Renal cortical epithelial cell (primary cell): ENCODE data around the gene WDR64. TPM values are rescaled to one million over a fixed set of nuclear protein-coding genes. Genes with fewer than 3 reads are reported as not detected.
"Not testable (repeated sequence)": the region's sequence is repeated elsewhere in the genome, so short reads cannot be mapped to it uniquely, and the experiment has no call there.

Experiments used
- DNase-seq: peaks from one replicate; pipeline ENCODE4 v3.0.0-alpha.2; 2011; ENCODE audit warnings: low read depth
- total RNA-seq: library from RNA; depleted of rRNA; stranded (reverse); fragments of >200 nt; gene quantifications from 2 replicates; pipeline ENCODE4 v1.2.3, GENCODE V29; 2014

The WDR64 gene
- total RNA-seq, 1 donor from 2014 or later = 0.35 TPM

DNA sequence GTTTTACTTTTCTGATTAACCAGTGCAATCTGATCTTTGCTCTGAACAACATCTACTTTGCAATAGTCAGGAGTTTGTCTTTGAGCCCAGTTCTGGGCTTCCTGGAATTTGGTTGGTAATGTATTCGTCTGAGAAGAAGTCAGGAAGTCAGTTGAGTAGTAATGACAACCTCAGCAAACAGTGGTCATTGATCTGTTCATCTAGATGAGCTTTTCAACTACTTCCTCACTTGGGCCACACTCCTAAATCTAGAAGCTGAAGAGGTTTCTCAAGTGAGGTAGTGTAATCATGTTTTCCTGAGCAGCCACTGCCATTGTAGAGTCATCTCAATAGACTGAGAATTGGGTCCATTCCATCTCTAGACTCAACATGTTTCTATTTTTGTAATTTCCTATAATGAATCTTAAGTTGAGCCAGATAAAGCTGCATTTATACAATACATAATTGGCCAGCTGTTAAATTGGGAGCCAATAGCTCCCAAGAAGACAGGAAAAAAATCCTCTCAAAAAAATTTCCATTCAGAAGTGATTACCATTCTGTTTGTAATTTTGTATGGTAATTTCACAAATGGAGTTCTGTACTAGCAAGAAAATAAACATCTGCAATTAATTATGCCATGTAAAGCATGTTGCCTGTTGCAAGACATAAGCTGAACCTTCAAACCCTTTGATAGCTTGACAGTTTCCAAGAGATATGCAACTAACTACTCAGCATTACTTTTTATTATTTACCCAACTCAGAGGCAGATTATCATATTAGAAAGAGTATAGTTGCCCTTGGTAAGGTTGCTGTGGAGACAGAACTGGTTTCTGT is 49.6 kb downstream of the WDR64 start:
- peak; percentile 28 for DNase-seq

DNA sequence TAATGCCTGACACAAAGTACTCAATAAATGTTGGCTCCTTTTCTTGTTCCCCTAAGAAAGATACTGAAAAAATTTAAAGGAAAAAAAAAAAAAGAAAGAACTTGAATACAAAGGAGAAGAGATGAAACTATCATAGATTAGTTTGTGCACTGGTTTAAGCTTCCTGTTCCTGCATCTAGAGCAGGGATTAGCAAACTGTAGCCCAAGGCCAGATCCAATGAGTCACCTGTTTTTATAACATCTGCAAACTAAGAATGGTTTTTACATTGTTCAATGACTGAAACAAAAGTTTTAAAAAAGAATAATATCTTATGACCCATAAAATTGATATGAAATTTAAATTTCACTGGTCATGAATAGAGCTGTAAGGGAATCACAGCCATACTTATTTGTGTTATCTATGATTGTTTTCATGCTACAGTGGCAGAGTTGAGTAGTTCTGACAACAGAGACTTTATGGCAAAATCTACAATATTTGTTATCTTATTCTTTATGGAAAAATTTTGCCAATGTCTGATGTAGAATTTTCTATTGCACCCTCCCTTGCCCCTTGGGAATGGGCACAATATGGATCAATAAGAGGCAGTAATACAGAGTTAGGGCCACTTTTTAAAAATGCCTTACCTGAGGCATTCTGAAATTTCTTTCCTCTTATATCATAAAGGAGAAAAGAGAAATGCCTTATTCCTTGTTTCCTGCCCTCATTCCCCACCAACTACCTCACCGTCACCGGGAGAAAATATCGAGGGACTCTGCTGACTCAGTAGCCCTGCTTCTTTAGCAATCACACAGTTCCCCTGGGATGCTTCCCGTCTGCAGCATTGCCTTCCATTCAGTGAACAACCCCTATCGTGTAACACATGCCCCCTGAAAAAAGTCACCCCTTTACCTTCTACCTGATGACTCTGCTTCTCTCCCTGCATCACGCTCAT is 50.6 kb downstream of the WDR64 start:
- DNase-seq = peak; percentile 81

DNA sequence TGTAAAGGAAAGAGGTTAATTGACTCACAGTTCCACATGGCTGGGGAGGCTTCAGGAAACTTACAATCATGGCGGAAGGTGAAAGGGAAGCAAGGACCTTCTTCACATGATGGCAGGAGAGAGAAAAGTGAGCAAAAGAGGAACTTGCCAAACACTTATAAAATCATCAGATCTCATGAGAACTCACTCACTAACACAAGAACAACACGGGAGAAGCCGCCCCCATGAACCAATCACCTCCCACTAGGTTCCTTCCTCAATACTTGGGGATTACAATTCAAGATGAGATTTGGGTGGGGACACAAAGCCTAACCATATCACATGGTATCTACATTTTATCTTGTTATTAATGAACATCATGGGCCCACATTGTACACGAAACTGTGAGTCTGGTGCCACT is 51.7 kb downstream of the WDR64 start:
- not testable (repeated sequence) for DNase-seq

GRCh38 chr1:241706257-241706656 is 54.2 kb downstream of the WDR64 start:
- peak; percentile 66 for DNase-seq

GRCh38 chr1:241706967-241707366 is 54.9 kb downstream of the WDR64 start:
- peak; percentile 87 for DNase-seq

GRCh38 chr1:241707442-241707841 is 55.4 kb downstream of the WDR64 start:
- no peak for DNase-seq

GRCh38 chr1:241711326-241711725 is 59.2 kb downstream of the WDR64 start:
- DNase-seq = no peak

DNA sequence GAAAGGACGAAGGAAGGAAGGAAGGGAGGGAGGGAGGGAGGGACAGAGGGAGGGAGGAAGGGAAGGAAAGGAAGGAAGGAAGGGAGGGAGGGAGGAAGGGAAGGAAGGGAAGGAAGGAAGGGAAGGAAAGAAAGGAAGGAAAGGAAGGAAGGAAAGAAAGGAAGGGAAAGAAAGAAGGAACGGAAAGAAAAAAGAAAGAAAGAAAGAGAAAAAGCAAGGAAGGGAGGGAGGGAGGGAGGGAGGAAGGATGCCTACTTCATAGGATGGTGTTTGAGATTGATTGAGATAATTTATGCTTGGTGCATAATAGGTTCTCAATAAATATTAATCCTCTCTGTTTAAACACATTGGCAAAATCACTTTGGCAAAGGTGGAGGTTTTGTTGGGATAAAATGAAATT is 61.2 kb downstream of the WDR64 start:
- DNase-seq = no peak

DNA sequence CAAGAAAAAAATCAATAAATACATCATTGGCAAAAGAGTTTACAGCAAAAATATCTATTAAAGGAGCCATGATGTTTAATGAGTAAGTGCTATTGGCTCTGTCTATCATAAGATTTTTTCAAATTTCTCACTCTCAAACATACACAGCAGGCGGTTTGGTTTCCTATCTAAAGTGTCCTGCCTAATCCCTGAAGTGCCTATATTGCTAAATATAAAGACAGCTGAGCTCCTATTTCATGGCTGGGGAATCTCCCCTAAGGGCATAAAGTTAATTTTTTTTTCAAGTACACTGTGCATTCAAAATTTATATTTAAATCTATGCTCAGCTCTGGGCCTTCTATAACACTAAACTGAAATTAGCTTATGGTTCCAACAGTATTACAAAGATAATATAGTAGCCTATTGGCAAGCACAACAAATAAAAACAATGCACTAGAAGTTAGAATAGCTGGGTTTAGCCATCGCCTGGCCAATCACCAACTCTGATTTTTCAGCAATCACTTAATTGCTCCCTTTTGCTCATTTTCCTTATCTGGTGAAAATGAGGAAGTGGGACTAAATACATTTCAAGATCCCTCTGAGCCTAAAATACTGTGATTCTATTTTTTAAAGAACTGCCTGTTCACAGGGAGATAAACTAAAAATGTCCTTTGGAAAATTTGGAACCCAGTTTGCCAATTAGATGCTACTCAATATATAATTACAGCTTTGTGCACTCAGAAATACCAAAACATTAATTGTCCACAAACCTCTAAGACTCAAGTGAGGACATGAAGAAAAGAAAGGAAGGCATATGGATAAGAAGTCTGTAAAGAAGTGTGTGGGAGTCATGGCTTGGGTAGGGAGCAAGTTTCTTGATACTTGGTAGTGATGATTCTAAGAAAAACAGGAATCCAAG is 62.5 kb downstream of the WDR64 start:
- no peak for DNase-seq

- no peak for DNase-seq
These were observed 63.4 kb downstream of the WDR64 start for GRCh38 chr1:241715435-241715834.

DNA sequence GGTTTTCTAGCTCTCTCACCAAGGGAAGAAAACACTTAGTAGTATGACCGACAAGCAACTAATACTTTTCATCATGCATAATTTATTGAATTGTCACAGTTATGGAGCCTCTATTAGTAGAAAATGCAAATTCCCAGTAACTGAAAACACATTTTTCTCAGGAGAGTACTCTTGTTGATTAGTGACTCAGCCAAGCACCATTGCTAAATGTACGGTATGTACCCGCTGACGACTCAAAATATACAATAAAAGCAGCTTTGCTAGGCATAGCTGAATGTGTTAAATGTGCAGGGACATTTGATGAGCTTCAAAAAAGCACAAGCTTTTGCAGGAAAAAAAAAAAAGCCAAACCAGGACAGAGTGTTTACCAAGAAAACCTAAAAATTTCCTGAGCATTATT is 63.9 kb downstream of the WDR64 start:
- peak; percentile 13 for DNase-seq

DNA sequence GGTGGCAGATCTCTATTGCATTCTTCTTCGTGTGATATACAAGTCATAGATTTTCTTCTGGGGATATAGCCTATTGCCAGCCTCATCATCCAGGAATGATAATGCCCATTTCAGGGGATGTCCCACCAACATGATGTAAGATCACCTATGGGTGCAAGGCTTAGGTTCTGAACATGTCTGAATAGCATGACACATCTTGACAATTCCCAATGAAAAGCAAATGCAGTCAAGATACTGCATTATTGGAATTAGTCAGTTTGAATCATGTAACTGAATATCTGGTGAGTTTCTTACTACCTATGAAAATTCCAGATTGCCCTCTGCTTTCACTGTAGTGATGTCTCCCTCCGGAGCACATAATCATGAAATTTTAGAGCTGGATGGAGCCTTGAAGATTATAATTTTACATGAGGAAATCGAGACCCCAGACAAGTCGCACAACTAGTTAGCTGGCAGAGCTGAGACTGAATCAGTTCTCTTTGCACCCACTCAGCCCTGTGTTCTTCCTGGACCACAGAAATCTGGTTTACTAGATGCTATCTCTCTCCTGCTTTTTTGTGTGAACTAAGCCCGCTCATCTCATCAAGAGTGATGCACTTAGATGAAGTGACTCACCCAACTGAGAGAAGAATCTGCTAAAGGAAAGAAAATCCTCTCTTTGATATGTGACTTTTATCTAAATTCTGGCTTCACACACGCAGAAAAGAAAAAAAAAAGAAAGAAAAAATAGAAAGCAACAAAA is 65.0 kb downstream of the WDR64 start:
- DNase-seq = no peak

GRCh38 chr1:241717975-241718374 is 65.9 kb downstream of the WDR64 start:
- no peak for DNase-seq

- no peak for DNase-seq
These were observed 68.9 kb downstream of the WDR64 start for GRCh38 chr1:241721011-241721410.

DNA sequence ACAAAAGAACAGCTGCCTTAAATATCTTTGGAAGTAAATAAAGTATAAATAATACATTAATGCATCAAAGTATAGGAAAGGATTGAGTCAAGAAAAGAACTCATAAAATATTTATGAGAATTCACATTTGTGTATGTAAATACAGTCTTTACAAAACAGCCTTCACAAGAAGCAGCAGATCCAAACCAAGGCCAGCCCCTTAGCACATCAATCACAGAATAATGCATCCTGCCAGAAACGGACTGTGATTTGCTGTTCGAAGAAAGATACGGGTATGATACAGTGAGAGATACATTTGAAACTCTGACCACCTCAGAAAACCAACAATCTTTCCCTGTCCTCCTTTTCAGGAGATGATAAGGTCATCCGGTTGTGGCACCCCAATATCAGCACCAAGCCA is 70.9 kb downstream of the WDR64 start:
- no peak for DNase-seq

- DNase-seq = no peak
These were observed 72.8 kb downstream of the WDR64 start for GRCh38 chr1:241724741-241725356.

DNA sequence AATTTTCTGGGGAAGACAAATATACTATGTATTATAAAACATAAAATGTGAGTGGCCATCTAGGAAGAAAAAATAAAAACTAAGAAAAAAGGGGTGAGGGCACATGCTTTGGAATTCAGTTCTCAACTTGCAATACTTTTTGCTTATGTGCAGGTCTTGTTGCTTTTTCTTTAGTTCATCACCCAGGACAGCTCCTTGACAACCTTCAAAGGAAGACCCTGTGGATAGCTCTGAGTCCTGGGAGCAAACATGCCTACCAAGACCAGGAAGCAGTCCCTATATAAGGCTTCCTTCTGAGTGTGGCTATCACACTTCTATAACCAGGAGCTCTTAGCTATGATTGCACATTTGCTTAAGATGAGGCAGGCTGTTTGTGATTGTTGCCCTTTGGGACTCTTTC is 78.0 kb downstream of the WDR64 start:
- no peak for DNase-seq

DNA sequence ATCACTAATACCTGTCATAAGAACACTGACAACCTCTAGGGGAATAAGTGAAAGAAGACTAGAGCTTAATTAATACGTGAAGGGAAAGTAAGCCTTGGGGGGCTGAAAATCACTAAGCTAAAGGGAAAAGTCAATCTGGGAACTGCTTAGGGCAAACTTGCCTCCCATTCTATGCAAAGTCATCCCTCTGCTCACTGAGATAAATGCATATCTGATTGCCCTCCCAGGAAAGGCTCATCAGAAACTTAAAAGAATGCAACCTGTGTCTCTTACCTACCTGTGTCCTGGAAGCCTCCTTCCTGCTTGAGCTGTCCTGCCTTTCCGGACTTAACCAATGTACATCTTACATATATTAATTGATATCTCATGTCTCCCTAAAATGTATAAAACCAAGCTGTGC is 81.8 kb downstream of the WDR64 start:
- no peak for DNase-seq

DNA sequence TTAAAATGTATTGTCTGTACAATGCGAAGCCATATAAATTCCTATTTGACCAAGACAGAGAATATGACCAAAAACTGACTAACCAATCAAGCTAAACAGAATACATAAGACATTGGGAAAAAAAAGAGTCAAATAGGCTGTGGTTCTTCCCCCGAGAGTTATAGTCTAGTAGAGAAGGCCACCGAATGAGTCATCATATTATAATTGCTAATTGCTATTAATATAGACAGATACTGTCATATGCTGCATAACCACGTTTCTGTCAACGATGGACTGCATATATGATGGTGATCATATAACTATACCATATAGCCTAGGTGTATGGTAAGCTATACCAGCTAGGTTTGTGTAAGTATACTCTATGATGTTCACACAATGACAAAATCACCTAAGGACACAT is 82.5 kb downstream of the WDR64 start:
- DNase-seq = no peak

DNA sequence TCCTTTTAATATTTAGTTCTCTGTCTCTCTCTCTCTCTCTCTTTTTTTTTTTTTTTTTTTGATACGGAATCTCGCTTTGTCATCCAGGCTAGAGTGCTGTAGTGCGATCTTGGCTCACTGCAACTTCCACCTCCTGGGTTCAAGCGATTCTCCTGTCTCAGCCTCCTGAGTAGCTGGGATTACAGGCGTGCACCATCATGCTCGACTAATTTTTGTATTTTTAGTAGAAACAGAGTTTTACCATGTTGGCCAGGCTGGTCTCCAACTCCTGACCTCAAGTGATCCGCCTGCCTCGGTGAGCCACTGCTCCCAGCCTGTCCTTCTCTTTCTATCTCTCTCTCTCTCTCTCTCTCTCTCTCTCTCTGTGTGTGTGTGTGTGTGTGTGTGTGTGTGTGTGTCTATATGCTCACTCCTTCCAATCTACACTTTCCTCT is 83.4 kb downstream of the WDR64 start:
- not testable (repeated sequence) for DNase-seq

DNA sequence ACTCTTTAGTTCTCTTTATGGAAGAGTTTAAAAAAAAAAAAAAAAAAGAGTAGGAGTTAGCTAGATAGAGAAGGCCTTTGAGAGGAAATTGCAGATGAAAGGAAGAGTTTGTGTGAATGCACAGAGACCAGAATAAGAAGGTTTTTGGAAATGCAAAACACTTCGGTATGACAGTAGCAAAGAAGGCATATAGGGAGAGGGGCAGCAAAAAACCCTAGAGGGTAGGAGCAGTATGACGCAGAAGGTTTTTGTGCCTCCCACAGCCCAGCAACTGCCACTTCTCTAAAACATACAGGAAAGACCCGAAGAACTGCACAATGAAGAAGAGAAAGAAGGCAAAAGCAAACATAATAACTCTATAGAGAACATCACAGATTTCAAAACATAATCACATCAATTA is 84.3 kb downstream of the WDR64 start:
- no peak for DNase-seq
